NOMO-1 treated with DMSO at 0.1 percent for 48 hours (cell line): Measurements from ENCODE around the gene ATP8B4.
A peak's percentile ranks its signal among the peaks of the same experiment; 100 is the strongest.

Experiments
- DNase-seq: peaks from one replicate; lab custom pipeline; 2025; ENCODE audit not compliant: unreplicated experiment; lab: John Stamatoyannopoulos, UW

The ATP8B4 gene

GRCh38 chr15:49826640-49827234 is 292.3 kb downstream of the ATP8B4 start:
- no peak for DNase-seq

GRCh38 chr15:49824775-49825099 is 294.3 kb downstream of the ATP8B4 start:
- no peak for DNase-seq

GRCh38 chr15:49823987-49824774 is 294.9 kb downstream of the ATP8B4 start:
- no peak for DNase-seq

GRCh38 chr15:49817100-49817499 is 301.9 kb downstream of the ATP8B4 start:
- no peak for DNase-seq

GRCh38 chr15:49815950-49816349 is 303.1 kb downstream of the ATP8B4 start:
- no peak for DNase-seq

GRCh38 chr15:49815526-49815925 is 303.5 kb downstream of the ATP8B4 start:
- no peak for DNase-seq

- DNase-seq: peak; percentile 18
Measured at GRCh38 chr15:49814709-49815108, 304.3 kb downstream of the ATP8B4 start.

GRCh38 chr15:49813625-49814024 is 305.4 kb downstream of the ATP8B4 start:
- DNase-seq: no peak

- no peak for DNase-seq
Measured at GRCh38 chr15:49810720-49811119, 308.3 kb downstream of the ATP8B4 start.

- DNase-seq: no peak
Measured at GRCh38 chr15:49809894-49810609, 309.0 kb downstream of the ATP8B4 start.

- no peak for DNase-seq
Measured at GRCh38 chr15:49808341-49808740, 310.7 kb downstream of the ATP8B4 start.
